GM18499 (cell line): Measurements from ENCODE around the gene UBA5.
"Not testable (repeated sequence)": the region's sequence is repeated elsewhere in the genome, so short reads cannot be mapped to it uniquely, and the experiment has no call there.

Experiments used
- ATAC-seq: cut with Tn5 transposase; IDR thresholded peaks from one replicate; pipeline ENCODE4 v1.9.1; 2021; ENCODE audit warnings: moderate number of reproducible peaks; ENCODE audit not compliant: insufficient read depth, unreplicated experiment

Gene UBA5

GRCh38 chr3:132660052-132660810, at the start of gene UBA5:
TSS of gene UBA5 (plus strand) at chr3:132660329. CDS start at chr3:132660538, 209 bp downstream.
- peak; percentile 38 for ATAC-seq

DNA sequence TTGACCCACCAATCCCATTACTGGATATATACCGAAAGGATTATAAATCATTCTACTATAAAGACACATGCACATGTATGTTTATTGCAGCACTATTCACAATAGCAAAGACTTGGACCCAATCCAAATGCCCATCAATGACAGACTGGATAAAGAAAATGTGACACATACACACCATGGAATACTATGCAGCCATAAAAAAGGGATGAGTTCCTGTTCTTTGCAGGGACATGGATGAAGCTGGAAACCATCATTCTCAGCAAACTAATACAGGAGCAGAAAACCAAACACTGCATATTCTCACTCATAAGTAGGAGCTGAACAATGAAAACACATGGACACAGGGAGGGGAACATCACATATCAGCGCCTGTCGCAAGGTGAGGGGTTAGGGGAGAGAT, 44.8 kb upstream of the UBA5 start:
- not testable (repeated sequence) for ATAC-seq

- no peak for ATAC-seq
These were observed 44.2 kb upstream of the UBA5 start for GRCh38 chr3:132615881-132616280.

GRCh38 chr3:132616780-132617179, 43.3 kb upstream of the UBA5 start:
- ATAC-seq, result no peak

- ATAC-seq, result no peak
These were observed 38.0 kb upstream of the UBA5 start for GRCh38 chr3:132622148-132622547.

DNA sequence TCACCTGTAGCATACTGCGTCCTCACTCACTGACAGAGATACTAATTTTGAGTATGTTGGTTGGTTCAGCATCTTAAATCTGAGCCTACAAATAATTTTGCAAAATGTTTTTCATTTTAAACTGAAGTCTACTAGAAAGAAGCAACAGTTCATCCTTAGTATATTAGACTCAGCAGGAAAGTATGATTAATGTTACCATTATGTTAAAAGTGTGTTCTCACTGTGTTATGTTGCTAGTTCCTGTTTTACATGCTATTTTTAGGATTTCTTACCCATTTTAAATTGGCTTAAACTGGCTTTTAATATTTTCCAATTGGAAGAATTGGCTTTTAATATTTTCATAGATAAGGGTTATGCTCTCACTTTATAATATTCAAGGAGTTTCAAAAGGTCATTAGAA, 37.4 kb upstream of the UBA5 start:
- ATAC-seq, result no peak

DNA sequence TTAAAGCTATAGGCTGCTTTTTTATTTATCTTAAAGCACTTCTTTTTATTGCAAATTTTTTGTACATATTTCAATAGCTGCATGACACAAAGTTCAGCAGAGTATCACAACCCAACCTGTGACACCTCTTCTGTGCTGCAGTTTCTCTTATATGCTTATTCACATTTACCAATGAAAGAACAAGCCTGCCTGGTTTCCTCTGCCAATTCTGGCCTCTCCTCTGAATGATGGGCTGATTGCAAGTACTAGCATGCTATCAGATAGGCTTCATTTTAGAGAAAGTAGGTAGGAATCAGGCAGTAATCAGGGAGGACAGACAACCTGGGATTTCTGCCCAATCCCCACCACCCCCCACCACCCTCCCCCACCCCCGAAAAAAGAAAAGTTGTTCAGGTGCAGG, 36.5 kb upstream of the UBA5 start:
- ATAC-seq, result no peak

GRCh38 chr3:132624790-132625189, 35.3 kb upstream of the UBA5 start:
- ATAC-seq, result no peak

- peak; percentile 76 for ATAC-seq
These were observed 34.5 kb upstream of the UBA5 start for GRCh38 chr3:132625613-132626012.

DNA sequence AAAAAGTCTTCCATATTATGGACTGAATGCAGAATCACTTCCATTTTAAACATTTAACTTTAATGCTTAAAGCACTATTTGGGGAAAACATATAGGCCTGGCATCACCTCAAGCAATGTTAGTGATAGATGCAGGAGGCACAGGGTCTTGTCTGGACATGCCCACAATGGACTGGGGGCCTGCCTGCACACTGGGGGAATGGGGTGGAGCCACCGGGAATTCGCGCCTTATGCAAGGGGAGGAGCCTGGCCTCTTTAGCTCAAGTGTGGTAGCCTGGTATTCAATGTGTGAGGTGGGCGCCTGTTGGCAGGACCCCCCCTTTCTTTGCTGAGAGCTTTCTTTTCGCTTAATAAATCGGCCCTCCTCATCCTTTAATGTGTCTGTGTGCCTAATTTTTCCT, 33.2 kb upstream of the UBA5 start:
- ATAC-seq, result no peak

DNA sequence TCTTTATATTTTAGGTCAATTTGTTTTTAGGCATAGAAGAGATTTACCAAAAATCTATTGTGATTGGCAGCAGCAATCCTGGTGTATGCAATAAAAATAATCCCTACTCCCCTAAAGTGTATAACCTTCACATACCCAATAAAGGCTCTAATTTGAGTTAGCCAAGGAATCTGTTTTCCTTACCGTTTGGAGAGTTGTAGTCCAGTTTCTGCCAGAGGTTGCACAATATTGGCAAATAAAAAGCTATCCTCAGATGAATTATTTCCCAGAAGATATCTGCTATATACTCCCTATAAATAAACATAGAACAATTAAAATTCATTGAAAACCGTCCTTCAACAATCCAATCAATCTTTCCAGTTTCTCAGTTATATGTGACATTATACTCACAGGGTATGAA, 32.0 kb upstream of the UBA5 start:
- ATAC-seq, result no peak

DNA sequence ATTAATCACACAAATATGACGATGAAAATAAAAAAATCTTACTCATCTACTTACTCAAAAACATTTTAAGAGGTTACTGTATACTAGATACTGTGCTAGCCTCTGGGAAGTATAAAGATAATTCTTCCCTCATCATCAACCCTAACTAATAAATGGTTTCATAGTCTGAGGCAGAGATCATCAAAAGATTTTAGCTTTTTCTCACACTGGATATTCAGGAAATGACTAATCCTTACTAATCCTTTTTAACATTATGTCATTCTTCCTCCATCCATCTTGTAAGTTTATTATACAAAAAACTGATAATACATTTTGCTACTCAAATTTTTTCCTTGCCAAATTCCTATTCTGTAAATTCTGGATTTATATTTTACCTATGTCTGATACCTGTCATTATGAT, 30.2 kb upstream of the UBA5 start:
- no peak for ATAC-seq

- no peak for ATAC-seq
These were observed 29.5 kb upstream of the UBA5 start for GRCh38 chr3:132630612-132631011.

GRCh38 chr3:132635052-132635451, 25.1 kb upstream of the UBA5 start:
- no peak for ATAC-seq

DNA sequence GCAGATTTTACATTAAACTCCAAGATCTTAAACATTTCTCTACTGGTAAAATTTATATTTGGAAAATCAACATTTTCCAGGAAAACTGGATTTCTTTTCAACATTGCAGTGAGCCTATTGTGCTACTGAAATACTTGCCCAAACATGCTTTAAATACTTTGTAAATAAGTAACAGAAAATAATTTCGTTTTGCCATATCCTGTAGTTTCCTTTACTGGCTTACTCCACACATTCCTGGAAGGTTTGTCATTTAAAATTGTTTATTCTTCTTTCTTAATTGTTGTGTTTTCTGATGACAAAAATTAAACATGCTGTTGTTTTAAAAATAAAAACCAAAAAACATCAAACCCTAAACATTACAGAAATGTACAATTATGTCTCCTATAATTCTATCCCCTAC, 22.5 kb upstream of the UBA5 start:
- ATAC-seq, result no peak

GRCh38 chr3:132638706-132639105, 21.4 kb upstream of the UBA5 start:
- no peak for ATAC-seq

DNA sequence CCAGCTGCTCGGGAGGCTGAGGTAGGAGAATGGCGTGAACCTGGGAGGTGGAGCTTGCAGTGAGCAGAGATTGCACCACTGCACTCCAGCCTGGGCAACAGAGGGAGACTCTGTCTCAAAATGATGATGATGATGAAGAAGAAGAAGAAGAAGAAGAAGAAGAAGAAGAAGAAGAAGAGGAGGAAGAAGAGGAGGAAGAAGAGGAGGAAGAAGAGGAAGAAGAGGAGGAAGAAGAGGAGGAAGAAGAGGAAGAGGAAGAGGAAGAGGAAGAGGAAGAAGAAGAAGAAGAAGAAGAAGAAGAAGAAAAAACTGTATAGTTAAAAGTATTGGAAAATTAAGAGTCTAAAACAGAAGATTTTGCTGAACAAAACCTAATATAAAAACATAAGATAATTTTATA, 18.7 kb upstream of the UBA5 start:
- ATAC-seq, result not testable (repeated sequence)

DNA sequence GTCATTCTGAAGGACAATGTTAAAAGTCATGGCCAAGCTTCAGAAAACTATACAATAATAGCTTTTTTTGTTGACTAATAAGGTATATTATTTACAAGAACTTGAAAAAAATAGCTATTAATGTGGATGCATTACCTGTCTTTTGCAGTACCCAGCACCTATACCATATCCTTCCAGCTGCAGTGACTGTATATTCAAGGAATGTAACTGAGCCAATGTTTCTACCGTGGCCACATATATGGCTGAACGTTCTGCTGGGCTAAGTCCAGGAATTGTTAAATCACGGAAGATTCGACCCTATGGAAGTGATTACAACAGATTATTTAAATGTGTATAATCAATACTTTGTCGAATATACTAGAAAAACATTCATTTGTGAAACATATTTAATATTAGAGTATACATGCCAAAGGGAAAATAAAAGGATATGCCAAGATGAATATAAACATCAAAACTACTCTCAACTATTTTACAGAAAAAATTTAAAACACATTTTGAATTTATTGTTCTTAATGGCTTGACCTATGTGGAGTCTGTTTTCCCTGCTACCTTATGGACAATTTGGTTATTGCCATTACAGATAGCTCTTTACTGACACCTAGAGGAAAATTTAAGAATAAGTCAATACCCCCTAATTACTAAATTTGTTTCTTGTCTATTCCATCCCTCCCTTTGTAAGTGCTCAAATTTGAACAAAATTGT, 18.1 kb upstream of the UBA5 start:
- ATAC-seq, result no peak

DNA sequence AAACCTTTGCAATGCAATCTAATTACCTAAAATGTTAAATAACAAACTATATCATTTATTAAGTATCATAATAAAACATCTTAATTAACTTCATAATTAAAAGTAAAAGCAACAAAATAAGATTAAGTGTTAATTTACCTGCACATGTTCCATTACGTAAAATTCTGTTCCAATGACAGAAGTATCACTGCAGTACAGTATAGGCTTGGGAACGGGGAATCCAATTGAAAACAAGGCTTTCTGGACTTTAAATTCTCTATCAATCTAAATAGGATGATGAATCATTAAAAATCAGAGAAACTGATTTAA, 17.6 kb upstream of the UBA5 start:
- ATAC-seq, result no peak

DNA sequence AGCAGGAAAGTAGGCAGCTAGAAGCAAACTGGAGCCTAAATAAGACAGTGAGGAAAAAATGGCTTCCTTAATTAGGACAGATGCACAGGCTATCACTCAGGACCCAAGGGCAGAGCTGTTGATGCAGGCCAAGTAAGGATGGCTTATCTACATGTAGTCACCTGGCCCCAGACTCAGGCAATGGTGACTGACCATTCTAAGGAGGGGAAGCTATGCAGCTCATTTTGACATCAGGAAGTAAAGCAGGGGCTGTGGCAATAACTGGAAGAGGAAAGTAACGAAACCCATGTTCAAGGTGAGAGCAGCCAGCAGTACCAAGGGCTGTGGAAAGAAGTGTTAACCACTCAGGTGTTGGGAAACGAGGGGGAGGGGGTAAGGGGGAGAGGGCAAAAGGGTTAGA, 16.8 kb upstream of the UBA5 start:
- no peak for ATAC-seq

DNA sequence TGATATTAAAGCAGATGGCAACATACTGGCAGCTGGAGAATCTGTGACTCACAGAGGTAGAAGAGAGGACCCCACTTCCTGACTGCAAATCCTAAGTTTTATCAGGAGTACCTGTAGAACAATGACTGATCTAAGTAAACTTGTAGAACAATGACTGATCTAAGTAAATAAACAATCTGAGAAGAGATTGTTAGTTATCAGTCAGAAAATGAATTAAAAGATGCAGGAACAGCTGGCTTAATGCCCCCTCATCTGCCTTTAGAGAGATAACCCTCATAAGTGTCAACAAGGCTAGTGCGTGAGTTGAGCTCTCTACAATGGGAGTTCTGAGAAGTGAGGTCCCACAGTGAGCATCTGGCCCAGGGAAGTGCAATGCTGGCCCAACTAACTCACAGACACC, 15.1 kb upstream of the UBA5 start:
- no peak for ATAC-seq

DNA sequence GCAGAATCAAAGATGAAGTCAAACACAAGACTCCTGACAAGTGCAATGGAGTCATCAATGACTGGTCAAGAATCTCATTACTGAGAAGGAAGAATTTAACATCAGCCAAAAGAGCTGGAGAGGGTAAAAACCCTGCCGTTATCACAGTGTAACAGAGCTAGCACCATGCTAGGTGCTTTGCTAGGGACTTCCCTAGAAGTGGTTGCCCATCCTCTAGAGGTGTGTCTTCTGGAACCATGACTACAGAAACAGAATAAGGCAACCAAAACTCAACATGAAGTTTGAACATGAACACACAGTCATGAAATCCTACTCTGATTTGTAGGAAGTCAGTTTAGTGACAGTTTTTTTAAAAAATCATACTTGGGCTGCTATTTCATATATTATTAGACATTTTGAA, 10.0 kb upstream of the UBA5 start:
- no peak for ATAC-seq
